Breast epithelium (tissue), 4 donors: ENCODE measurements around the gene IFI27. TPM values are rescaled to one million over a fixed set of nuclear protein-coding genes. Genes with fewer than 3 reads are reported as not detected.
A peak's percentile ranks its signal among the peaks of the same experiment; 100 is the strongest.

Experiments
- DNase-seq, 2 donors: peaks; one replicate each; pipeline ENCODE4 v3.0.0-alpha.2; 2019; ENCODE audit warnings: low spot score in 2 of 2
- H3K27ac ChIP-seq, 2 donors: fragments of 200-600 bp; sonication (generic) in 1 of 2; one replicate each; pipeline ENCODE4 v1.5.1; 2016 to 2019; ENCODE audit warnings: mild to moderate bottlenecking in 1 of 2
- H3K27me3 ChIP-seq, 2 donors: fragments of 200-600 bp; sonication (generic) in 1 of 2; one replicate each; pipeline versions ENCODE4 v1.5.1 to v1.6.0; 2017 to 2019; ENCODE audit warnings: control low read depth in 1 of 2, mild to moderate bottlenecking in 1 of 2
- H3K36me3 ChIP-seq: fragments of 200-600 bp; one replicate; pipeline ENCODE4 v1.5.1; 2019
- H3K4me1 ChIP-seq, 2 donors: fragments of 200-600 bp; sonication (generic); one replicate each; pipeline ENCODE4 v1.5.1; 2016 to 2019; ENCODE audit warnings: control low read depth in 1 of 2
- H3K4me3 ChIP-seq, 3 donors: fragments of 200-600 bp; sonication (generic); 1 replicate in 2 of 3; 2 replicates in 1 of 3; pipeline ENCODE4 v1.5.1; 2016 to 2019; ENCODE audit warnings: mild to moderate bottlenecking in 3 of 3, moderate library complexity in 2 of 3
- H3K9me3 ChIP-seq, 2 donors: fragments of 200-600 bp; sonication (generic) in 1 of 2; one replicate each; pipeline ENCODE4 v1.5.1; 2016 to 2019; ENCODE audit warnings: control low read depth in 1 of 2
- CTCF ChIP-seq, 3 donors: fragments of 450-650 bp; IDR thresholded peaks; one replicate each; pipeline ENCODE4 v1.5.1; 2016 to 2017; ENCODE audit warnings: antibody characterized with exemption in 3 of 3, mild to moderate bottlenecking in 3 of 3, moderate library complexity in 3 of 3
- POLR2A ChIP-seq: fragments of 450-650 bp; IDR thresholded peaks from one replicate; pipeline ENCODE4 v1.6.1; 2016; ENCODE audit warnings: antibody characterized with exemption, mild to moderate bottlenecking, moderate library complexity
- POLR2AphosphoS5 ChIP-seq, 3 donors: sonication (generic); formaldehyde crosslinking; IDR thresholded peaks; one replicate each; pipeline ENCODE4 v1.6.1; 2017; ENCODE audit warnings: antibody characterized with exemption in 3 of 3
- intact Hi-C: fragments of 100-400 bp; cut with DNase I; formaldehyde crosslinking; loops from one replicate; pipeline ENCODE4 v1.15.1; 2023; ENCODE audit warnings: low total_unique reads
- total RNA-seq, 3 donors: library from RNA; depleted of rRNA; stranded (reverse); fragments of >200 nt; gene quantifications; one replicate each; pipeline ENCODE4 v1.1.0, GENCODE V29; 2016

Gene IFI27
- total RNA-seq, 3 donors from 2014 or later, result 101 to 196 (median 160) TPM

- Histone ChIP-seq H3K4me1 (no peaks in the 10 kb centered on the region), H3K27me3 (no peaks in the 10 kb centered on the region), H3K36me3 (no peaks in the 10 kb centered on the region), H3K9me3 (no peaks in the 10 kb centered on the region), H3K4me3 (peak overlapping the region; percentile 9 to 69 (median 39)), H3K27ac (peak overlapping the region; percentile 12 to 87)
- TF ChIP-seq POLR2AphosphoS5 (IDR thresholded peaks at IDR 0.05) (no peak), POLR2A (no peak), CTCF (IDR thresholded peaks at IDR 0.05) (no peak)
- no peak for DNase-seq
- intact Hi-C loops, result no loop called here
Observed at GRCh38 chr14:94112513-94113063, 2.1 kb downstream of the IFI27 start.

- no peaks in the 10 kb centered on the region for H3K36me3 ChIP-seq
- peak overlapping the region; percentile 12 to 87 for H3K27ac ChIP-seq
- intact Hi-C loops, result no loop called here
- H3K4me1 ChIP-seq, result no peaks in the 10 kb centered on the region
- DNase-seq, result no peak
- no peaks in the 10 kb centered on the region for H3K9me3 ChIP-seq
- peak overlapping the region in 2 of 3 donors; percentile 9 to 69 for H3K4me3 ChIP-seq
- no peaks in the 10 kb centered on the region for H3K27me3 ChIP-seq
- no peak for TF ChIP-seq CTCF (IDR thresholded peaks at IDR 0.05)
- TF ChIP-seq POLR2A, result no peak
- TF ChIP-seq POLR2AphosphoS5 (IDR thresholded peaks at IDR 0.05), result no peak
Observed at GRCh38 chr14:94113073-94113472, 2.5 kb downstream of the IFI27 start.

- TF ChIP-seq POLR2AphosphoS5 (IDR thresholded peaks at IDR 0.05) (no peak), POLR2A (no peak)
- Histone ChIP-seq H3K27me3 (no peaks in the 10 kb centered on the region), H3K4me1 (no peaks in the 10 kb centered on the region), H3K27ac (peak overlapping the region; percentile 12 to 87), H3K4me3 (peak overlapping the region in 2 of 3 donors; percentile 1 to 7), H3K9me3 (no peaks in the 10 kb centered on the region), H3K36me3 (no peaks in the 10 kb centered on the region)
- no peak for DNase-seq
- intact Hi-C loops, result no loop called here
Observed at GRCh38 chr14:94113490-94113889, 3.0 kb downstream of the IFI27 start.

- no peak for DNase-seq
- H3K4me3 ChIP-seq, result peak overlapping the region in 2 of 3 donors; percentile 1 to 7
- TF ChIP-seq POLR2AphosphoS5 (IDR thresholded peaks at IDR 0.05) (no peak), POLR2A (no peak), CTCF (IDR thresholded peaks at IDR 0.05) (no peak)
- intact Hi-C loops, result no loop called here
- H3K4me1 ChIP-seq, result no peaks in the 10 kb centered on the region
- H3K36me3 ChIP-seq, result no peaks in the 10 kb centered on the region
- H3K27me3 ChIP-seq, result no peaks in the 10 kb centered on the region
- peak overlapping the region; percentile 12 to 87 for H3K27ac ChIP-seq
- H3K9me3 ChIP-seq, result no peaks in the 10 kb centered on the region
Observed at GRCh38 chr14:94113908-94114588, 3.5 kb downstream of the IFI27 start.

GRCh38 chr14:94114589-94115057 is 4.1 kb downstream of the IFI27 start:
- Histone ChIP-seq H3K9me3 (peaks cover 4 to 5% of the 10 kb centered on the region in 2 donors), H3K4me1 (no peaks in the 10 kb centered on the region), H3K36me3 (no peaks in the 10 kb centered on the region), H3K27me3 (no peaks in the 10 kb centered on the region), H3K27ac (peak overlapping the region; percentile 12 to 87), H3K4me3 (peak overlapping the region in 1 of 3 donors; percentile 25)
- TF ChIP-seq POLR2A, result no peak
- no peak for TF ChIP-seq CTCF (IDR thresholded peaks at IDR 0.05)
- TF ChIP-seq POLR2AphosphoS5 (IDR thresholded peaks at IDR 0.05), result no peak
- intact Hi-C loops, result no loop called here
- peak in 1 of 2 donors; percentile 11 for DNase-seq
